ENCODE data around the gene SEC16B.
"Not testable (repeated sequence)": the region's sequence is repeated elsewhere in the genome, so short reads cannot be mapped to it uniquely, and the experiment has no call there.

Gene SEC16B

GRCh38 chr1:177998696-177999631 lies 29.1 kb upstream of the SEC16B start:
- H3K27me3 ChIP-seq (replicated peaks; ENCODE audit: control insufficient read depth, insufficient read depth, low read length, poor library complexity, severe bottlenecking) = no peaks in the 10 kb centered on the region
- H3K36me3 ChIP-seq (ENCODE audit: control insufficient read depth, insufficient read depth, low read length) = no peaks in the 10 kb centered on the region
- no peaks in the 10 kb centered on the region for H3K9me3 ChIP-seq (ENCODE audit: control insufficient read depth, low read length)
- H3K4me3 ChIP-seq (ENCODE audit: insufficient read depth, low read depth, low read length, poor library complexity, severe bottlenecking) = no peak overlapping the region
- no peak for DNase-seq
- H3K4me1 ChIP-seq (ENCODE audit: control insufficient read depth, insufficient read depth, low read length, poor library complexity, severe bottlenecking) = no peaks in the 10 kb centered on the region
- no peak overlapping the region for H3K27ac ChIP-seq (ENCODE audit: insufficient read depth, low read length, poor library complexity, severe bottlenecking)

DNA sequence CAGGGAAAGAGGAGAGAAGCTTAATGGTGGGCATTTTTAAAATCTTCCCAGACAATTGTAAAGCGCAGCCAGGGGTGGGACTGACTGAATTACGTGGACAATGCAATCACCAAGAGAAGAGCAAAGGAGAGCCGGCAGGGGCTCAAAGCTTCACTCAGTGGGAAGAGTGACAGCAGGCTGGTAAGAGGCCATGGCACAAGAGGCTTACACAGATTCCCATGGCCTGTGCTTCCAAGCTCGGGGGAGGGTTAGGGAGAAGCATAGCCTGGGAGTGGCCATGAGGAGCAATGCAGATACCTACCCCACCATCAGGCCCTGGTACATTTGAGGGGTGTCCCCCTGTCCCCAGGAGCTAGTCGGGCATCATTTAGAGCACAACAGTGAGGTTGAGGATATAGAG lies 27.1 kb upstream of the SEC16B start:
- Histone ChIP-seq H3K27me3 (replicated peaks; ENCODE audit: control insufficient read depth, insufficient read depth, low read length, poor library complexity, severe bottlenecking) (no peaks in the 10 kb centered on the region), H3K36me3 (ENCODE audit: control insufficient read depth, insufficient read depth, low read length) (no peaks in the 10 kb centered on the region), H3K9me3 (ENCODE audit: control insufficient read depth, low read length) (no peaks in the 10 kb centered on the region), H3K4me3 (ENCODE audit: insufficient read depth, low read depth, low read length, poor library complexity, severe bottlenecking) (no peak overlapping the region), H3K4me1 (ENCODE audit: control insufficient read depth, insufficient read depth, low read length, poor library complexity, severe bottlenecking) (no peaks in the 10 kb centered on the region), H3K27ac (ENCODE audit: insufficient read depth, low read length, poor library complexity, severe bottlenecking) (no peak overlapping the region)
- DNase-seq = no peak

DNA sequence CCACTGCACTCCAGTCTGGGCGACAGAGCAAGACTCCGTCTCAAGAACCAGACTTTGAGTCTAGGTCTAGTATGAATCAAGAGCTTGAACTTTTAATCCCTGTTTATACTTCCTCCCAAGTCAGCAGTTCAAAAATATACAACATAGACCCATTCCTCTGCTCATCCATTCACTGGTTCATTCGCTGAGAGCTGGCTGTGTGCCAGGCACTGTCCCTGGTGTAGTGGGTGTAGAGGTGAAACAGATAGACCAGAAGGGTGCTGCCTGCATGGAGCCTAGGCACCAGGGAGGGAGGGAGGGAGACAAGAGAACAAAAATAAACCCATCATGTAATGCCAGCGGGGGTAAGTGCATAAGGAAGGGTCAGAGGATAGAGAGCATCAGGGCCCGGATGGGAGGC lies 25.5 kb upstream of the SEC16B start:
- H3K27me3 ChIP-seq (replicated peaks; ENCODE audit: control insufficient read depth, insufficient read depth, low read length, poor library complexity, severe bottlenecking) = no peaks in the 10 kb centered on the region
- no peak overlapping the region for H3K4me3 ChIP-seq (ENCODE audit: insufficient read depth, low read depth, low read length, poor library complexity, severe bottlenecking)
- no peaks in the 10 kb centered on the region for H3K4me1 ChIP-seq (ENCODE audit: control insufficient read depth, insufficient read depth, low read length, poor library complexity, severe bottlenecking)
- H3K9me3 ChIP-seq (ENCODE audit: control insufficient read depth, low read length) = no peaks in the 10 kb centered on the region
- DNase-seq = no peak
- H3K27ac ChIP-seq (ENCODE audit: insufficient read depth, low read length, poor library complexity, severe bottlenecking) = no peak overlapping the region
- no peaks in the 10 kb centered on the region for H3K36me3 ChIP-seq (ENCODE audit: control insufficient read depth, insufficient read depth, low read length)

GRCh38 chr1:177986281-177986680 lies 16.4 kb upstream of the SEC16B start:
- H3K27ac ChIP-seq (ENCODE audit: insufficient read depth, low read length, poor library complexity, severe bottlenecking); H3K27me3 ChIP-seq (replicated peaks; ENCODE audit: control insufficient read depth, insufficient read depth, low read length, poor library complexity, severe bottlenecking); H3K4me1 ChIP-seq (ENCODE audit: control insufficient read depth, insufficient read depth, low read length, poor library complexity, severe bottlenecking); H3K4me3 ChIP-seq (ENCODE audit: insufficient read depth, low read depth, low read length, poor library complexity, severe bottlenecking); DNase-seq; H3K36me3 ChIP-seq (ENCODE audit: control insufficient read depth, insufficient read depth, low read length); H3K9me3 ChIP-seq (ENCODE audit: control insufficient read depth, low read length): not testable (repeated sequence)

- H3K27ac ChIP-seq (ENCODE audit: insufficient read depth, low read length, poor library complexity, severe bottlenecking) = no peak overlapping the region
- H3K4me3 ChIP-seq (ENCODE audit: insufficient read depth, low read depth, low read length, poor library complexity, severe bottlenecking) = no peak overlapping the region
- no peak for DNase-seq
- H3K4me1 ChIP-seq (ENCODE audit: control insufficient read depth, insufficient read depth, low read length, poor library complexity, severe bottlenecking) = no peaks in the 10 kb centered on the region
- H3K9me3 ChIP-seq (ENCODE audit: control insufficient read depth, low read length) = no peaks in the 10 kb centered on the region
- H3K27me3 ChIP-seq (replicated peaks; ENCODE audit: control insufficient read depth, insufficient read depth, low read length, poor library complexity, severe bottlenecking) = no peaks in the 10 kb centered on the region
- H3K36me3 ChIP-seq (ENCODE audit: control insufficient read depth, insufficient read depth, low read length) = no peaks in the 10 kb centered on the region
Measured at GRCh38 chr1:177984761-177985160, 14.9 kb upstream of the SEC16B start.

DNA sequence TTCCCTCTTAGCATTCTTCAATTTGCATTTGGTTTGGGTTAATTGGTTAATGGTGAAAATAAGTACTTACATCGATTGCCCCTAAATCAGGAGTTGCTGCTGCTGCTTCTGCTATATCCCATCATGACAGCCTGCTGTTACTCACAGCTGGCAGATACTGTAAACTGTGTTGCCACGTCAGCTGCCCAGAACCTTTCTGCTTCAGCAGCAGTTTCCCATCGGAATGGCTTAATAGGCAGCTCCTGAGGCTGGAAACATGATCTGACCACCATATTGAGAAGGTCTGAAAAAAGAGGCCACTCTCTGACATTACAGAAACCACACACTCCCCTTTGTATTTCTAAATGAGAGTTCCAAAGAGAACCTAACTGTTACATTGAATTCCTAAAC lies 14.3 kb upstream of the SEC16B start:
- Histone ChIP-seq H3K4me3 (ENCODE audit: insufficient read depth, low read depth, low read length, poor library complexity, severe bottlenecking) (no peak overlapping the region), H3K4me1 (ENCODE audit: control insufficient read depth, insufficient read depth, low read length, poor library complexity, severe bottlenecking) (no peaks in the 10 kb centered on the region), H3K27ac (ENCODE audit: insufficient read depth, low read length, poor library complexity, severe bottlenecking) (no peak overlapping the region), H3K27me3 (replicated peaks; ENCODE audit: control insufficient read depth, insufficient read depth, low read length, poor library complexity, severe bottlenecking) (no peaks in the 10 kb centered on the region), H3K36me3 (ENCODE audit: control insufficient read depth, insufficient read depth, low read length) (no peaks in the 10 kb centered on the region), H3K9me3 (ENCODE audit: control insufficient read depth, low read length) (no peaks in the 10 kb centered on the region)
- no peak for DNase-seq

DNA sequence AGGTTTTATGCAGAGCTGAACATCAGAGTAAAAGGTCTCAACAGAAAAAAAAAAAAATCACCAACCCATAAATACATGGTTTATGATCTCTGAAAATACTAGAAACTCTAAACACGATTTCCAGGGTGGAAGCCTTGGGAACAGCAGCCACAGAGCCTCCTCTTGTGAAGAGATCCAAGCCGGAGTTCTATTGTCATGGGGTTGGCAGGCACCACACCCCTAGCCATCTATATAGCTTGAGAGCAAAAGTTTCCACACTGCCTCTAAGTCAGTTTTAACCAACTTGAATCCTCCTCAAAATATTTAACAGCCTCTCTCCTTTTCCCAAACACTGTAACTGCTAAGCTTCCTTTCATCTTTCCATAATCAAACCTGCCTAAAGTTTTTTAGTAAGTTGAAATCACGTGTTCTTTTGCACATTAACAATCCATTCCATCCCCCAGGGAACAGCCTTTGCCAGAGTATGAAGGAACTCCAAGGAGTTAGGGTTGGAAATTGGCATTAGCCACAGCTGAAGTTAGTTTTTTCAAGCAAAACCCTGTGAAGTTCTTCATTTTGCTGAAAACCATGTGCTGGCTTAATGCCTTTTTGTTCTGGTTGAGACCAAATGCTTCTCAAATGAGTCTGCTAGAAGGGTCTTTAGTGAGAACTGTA lies 13.8 kb upstream of the SEC16B start:
- Histone ChIP-seq H3K27ac (ENCODE audit: insufficient read depth, low read length, poor library complexity, severe bottlenecking) (no peak overlapping the region), H3K4me3 (ENCODE audit: insufficient read depth, low read depth, low read length, poor library complexity, severe bottlenecking) (no peak overlapping the region)
- DNase-seq = no peak

DNA sequence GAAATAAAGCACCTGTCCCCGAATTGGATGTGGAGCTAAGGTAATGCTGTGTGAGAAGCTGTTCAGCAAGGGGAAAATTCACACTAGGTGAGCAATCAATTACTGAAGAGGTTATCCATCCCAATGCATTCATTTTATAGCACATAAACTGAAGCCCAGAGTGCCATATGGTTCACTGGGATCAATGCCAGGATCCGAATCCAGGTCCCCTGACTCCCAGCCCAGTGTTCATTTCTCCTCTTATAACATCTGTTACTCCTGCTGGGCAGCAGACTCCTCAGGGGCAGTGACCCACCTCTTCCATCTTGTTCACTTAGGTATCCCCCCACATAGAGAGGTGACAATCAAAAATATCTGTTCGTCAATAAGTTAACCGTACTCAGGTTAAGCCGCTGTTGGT lies 13.2 kb upstream of the SEC16B start:
- no peaks in the 10 kb centered on the region for H3K36me3 ChIP-seq (ENCODE audit: control insufficient read depth, insufficient read depth, low read length)
- no peak for DNase-seq
- no peaks in the 10 kb centered on the region for H3K4me1 ChIP-seq (ENCODE audit: control insufficient read depth, insufficient read depth, low read length, poor library complexity, severe bottlenecking)
- H3K9me3 ChIP-seq (ENCODE audit: control insufficient read depth, low read length) = no peaks in the 10 kb centered on the region
- no peaks in the 10 kb centered on the region for H3K27me3 ChIP-seq (replicated peaks; ENCODE audit: control insufficient read depth, insufficient read depth, low read length, poor library complexity, severe bottlenecking)
- no peak overlapping the region for H3K4me3 ChIP-seq (ENCODE audit: insufficient read depth, low read depth, low read length, poor library complexity, severe bottlenecking)
- no peak overlapping the region for H3K27ac ChIP-seq (ENCODE audit: insufficient read depth, low read length, poor library complexity, severe bottlenecking)

More for the DNA sequence above, 13.8 kb upstream of the SEC16B start:
- H3K27me3 ChIP-seq (replicated peaks; ENCODE audit: control insufficient read depth, insufficient read depth, low read length, poor library complexity, severe bottlenecking) = no peaks in the 10 kb centered on the region
- H3K4me1 ChIP-seq (ENCODE audit: control insufficient read depth, insufficient read depth, low read length, poor library complexity, severe bottlenecking) = no peaks in the 10 kb centered on the region
- H3K9me3 ChIP-seq (ENCODE audit: control insufficient read depth, low read length) = no peaks in the 10 kb centered on the region
- H3K36me3 ChIP-seq (ENCODE audit: control insufficient read depth, insufficient read depth, low read length) = no peaks in the 10 kb centered on the region

- H3K27me3 ChIP-seq (replicated peaks; ENCODE audit: control insufficient read depth, insufficient read depth, low read length, poor library complexity, severe bottlenecking) = no peaks in the 10 kb centered on the region
- H3K36me3 ChIP-seq (ENCODE audit: control insufficient read depth, insufficient read depth, low read length) = no peaks in the 10 kb centered on the region
- no peaks in the 10 kb centered on the region for H3K4me1 ChIP-seq (ENCODE audit: control insufficient read depth, insufficient read depth, low read length, poor library complexity, severe bottlenecking)
- H3K27ac ChIP-seq (ENCODE audit: insufficient read depth, low read length, poor library complexity, severe bottlenecking) = no peak overlapping the region
- DNase-seq = no peak
- no peak overlapping the region for H3K4me3 ChIP-seq (ENCODE audit: insufficient read depth, low read depth, low read length, poor library complexity, severe bottlenecking)
- H3K9me3 ChIP-seq (ENCODE audit: control insufficient read depth, low read length) = no peaks in the 10 kb centered on the region
Measured at GRCh38 chr1:177981200-177981599, 11.3 kb upstream of the SEC16B start.

GRCh38 chr1:177979272-177979671 lies 9.4 kb upstream of the SEC16B start:
- Histone ChIP-seq H3K9me3 (ENCODE audit: control insufficient read depth, low read length) (no peaks in the 10 kb centered on the region), H3K4me3 (ENCODE audit: insufficient read depth, low read depth, low read length, poor library complexity, severe bottlenecking) (no peak overlapping the region), H3K36me3 (ENCODE audit: control insufficient read depth, insufficient read depth, low read length) (no peaks in the 10 kb centered on the region), H3K27me3 (replicated peaks; ENCODE audit: control insufficient read depth, insufficient read depth, low read length, poor library complexity, severe bottlenecking) (no peaks in the 10 kb centered on the region), H3K4me1 (ENCODE audit: control insufficient read depth, insufficient read depth, low read length, poor library complexity, severe bottlenecking) (no peaks in the 10 kb centered on the region), H3K27ac (ENCODE audit: insufficient read depth, low read length, poor library complexity, severe bottlenecking) (no peak overlapping the region)
- no peak for DNase-seq

Measured in effector memory CD4-positive, alpha-beta T cell (primary cell).